ENCODE results near the gene DRC7. TPM values are rescaled to one million over a fixed set of nuclear protein-coding genes. Genes with fewer than 3 reads are reported as not detected.

The DRC7 gene
- total RNA-seq, 2 experiments from 2014 or later: not detected

DNA sequence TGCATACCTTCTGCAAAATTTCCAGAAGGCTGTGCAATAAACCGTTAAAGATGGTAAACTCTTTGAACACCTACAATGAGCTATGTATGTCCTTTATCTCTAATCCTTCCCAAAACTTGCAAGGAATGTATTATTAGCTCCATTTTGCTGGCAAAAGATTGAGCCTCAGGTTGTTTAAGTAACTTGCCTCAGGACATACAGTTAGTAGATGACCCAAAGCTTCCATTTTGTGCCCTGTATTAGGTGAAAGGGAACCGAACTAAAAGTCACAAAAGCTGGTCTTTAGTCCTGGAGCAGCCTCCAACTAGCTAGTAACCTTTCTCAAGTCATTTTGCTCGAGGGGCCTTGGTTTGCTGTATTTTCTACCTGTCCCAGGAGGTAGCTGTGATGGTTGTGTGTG lies 22.2 kb upstream of the DRC7 start:
- DNase-seq (no peak), ATAC-seq (no peak)
- Mint-ChIP-seq H3K36me3 (no peaks in the 10 kb centered on the region), H3K9me3 (ENCODE audit: low read depth) (no peaks in the 10 kb centered on the region), H3K27me3 (peaks cover 29% of the 10 kb centered on the region), H3K27ac (no peak overlapping the region), H3K4me3 (no peak overlapping the region), H3K4me1 (peaks cover 7% of the 10 kb centered on the region)
- CTCF ChIA-PET: interaction anchor here (1.0 to 2.4 kb wide), 5 partner anchors 9 to 148 kb away, joined by 4 to 8 read pairs (median 4); no protein-coding TSS in a partner anchor

DNA sequence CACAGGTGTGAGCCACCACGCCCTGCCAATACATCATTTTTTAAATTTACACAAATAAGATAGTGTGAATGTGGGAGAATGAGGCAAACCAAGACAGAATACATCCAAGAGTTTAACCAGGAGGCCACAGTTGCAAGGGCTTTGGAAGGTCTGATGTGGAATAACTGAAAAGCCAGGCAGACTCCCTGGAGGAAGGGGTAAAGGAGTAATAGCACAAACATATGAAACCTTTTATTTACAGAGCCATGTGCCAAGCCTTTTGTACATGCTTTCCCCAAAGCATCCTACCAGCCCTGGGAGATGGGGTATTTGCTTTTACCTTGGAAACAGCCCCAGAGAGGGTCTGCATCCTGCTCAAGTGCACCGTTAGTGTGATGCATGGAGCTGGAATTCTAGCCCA lies 21.8 kb upstream of the DRC7 start:
- H3K27ac Mint-ChIP-seq: no peak overlapping the region
- no peak for ATAC-seq
- no peaks in the 10 kb centered on the region for H3K9me3 Mint-ChIP-seq (ENCODE audit: low read depth)
- no peak for DNase-seq
- H3K4me3 Mint-ChIP-seq: no peak overlapping the region
- CTCF ChIA-PET: interaction anchor here (1.0 to 2.4 kb wide), 4 partner anchors 24 to 148 kb away, joined by 4 to 8 read pairs (median 4); no protein-coding TSS in a partner anchor
- peaks cover 7% of the 10 kb centered on the region for H3K4me1 Mint-ChIP-seq
- no peaks in the 10 kb centered on the region for H3K36me3 Mint-ChIP-seq
- H3K27me3 Mint-ChIP-seq: peaks cover 29% of the 10 kb centered on the region

- no peak overlapping the region for H3K27ac Mint-ChIP-seq
- DNase-seq (no peak), ATAC-seq (no peak)
- H3K4me1 Mint-ChIP-seq: no peaks in the 10 kb centered on the region
- peaks cover 24% of the 10 kb centered on the region for H3K27me3 Mint-ChIP-seq
- no peaks in the 10 kb centered on the region for H3K9me3 Mint-ChIP-seq (ENCODE audit: low read depth)
- no peaks in the 10 kb centered on the region for H3K36me3 Mint-ChIP-seq
- CTCF ChIA-PET: interaction anchor here (0.7 kb wide), 1 partner anchor 10 kb away, joined by 3 read pairs; no protein-coding TSS in a partner anchor
- no peak overlapping the region for H3K4me3 Mint-ChIP-seq
These were observed 18.7 kb upstream of the DRC7 start for GRCh38 chr16:57675741-57676551.

DNA sequence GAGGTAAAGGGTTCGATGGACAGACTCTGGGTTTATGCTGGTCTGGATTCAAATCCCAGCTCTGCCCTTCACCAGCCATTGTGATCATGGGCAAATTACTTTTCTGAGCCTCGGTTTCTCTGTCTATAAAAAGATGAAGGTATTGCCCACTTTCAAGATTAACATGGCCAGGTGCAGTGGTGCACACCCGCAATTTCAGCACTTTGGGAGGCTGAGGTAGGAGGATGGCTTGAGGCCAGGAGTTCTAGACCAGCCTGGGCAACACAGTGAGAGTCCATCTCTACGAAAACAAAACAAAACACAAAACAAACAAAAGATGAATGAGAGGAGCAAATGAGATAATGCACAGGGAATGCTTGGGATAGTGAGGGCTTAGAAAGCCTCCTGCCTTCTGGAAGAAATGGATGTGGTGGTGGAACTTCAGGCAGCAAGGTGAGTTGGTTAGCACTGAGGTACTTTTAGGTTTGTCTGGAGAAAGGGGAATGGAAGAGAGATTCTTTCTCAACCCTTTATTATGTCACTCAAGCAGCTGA lies 18.0 kb upstream of the DRC7 start:
- H3K27ac Mint-ChIP-seq: no peak overlapping the region
- CTCF ChIA-PET: interaction anchor here (0.7 kb wide), 1 partner anchor 9 kb away, joined by 3 read pairs; no protein-coding TSS in a partner anchor

DNA sequence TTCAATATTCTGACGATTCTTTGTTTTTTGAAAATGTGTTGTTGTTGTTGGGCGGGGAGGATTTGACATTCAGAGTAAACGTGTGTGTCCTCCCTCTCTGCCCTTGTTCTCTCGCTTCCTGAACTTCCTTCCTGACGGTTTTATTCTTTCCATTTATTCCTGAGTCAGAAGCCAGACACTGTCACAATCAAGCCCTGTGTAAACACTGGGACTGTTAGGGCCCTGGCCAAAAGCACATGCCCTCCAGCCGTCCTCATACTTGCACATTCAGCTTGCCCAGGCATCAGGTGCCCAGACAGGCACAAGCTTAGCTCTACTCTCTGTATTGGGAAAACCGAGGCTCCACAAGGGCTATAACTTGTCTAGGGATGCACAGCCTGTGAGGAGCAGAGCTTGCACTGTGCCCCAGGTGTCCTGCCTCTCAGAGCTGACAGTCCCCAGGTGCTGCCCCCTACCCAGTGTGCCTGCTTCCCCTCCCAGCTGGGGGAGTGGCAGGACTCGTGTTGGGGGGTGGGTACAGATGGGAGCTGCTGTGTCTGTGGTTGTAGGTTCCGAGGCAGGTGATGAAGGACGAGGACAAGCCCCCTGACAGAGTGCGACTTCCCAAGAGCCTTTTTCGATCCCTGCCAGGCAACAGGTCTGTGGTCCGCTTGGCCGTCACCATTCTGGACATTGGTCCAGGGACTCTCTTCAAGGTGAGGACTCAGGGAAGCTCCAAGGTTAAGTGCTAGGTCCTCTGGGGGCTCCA lies 16.8 kb upstream of the DRC7 start:
- Mint-ChIP-seq H3K4me3 (no peak overlapping the region), H3K27ac (no peak overlapping the region), H3K27me3 (peaks cover 17% of the 10 kb centered on the region), H3K4me1 (no peaks in the 10 kb centered on the region), H3K36me3 (no peaks in the 10 kb centered on the region), H3K9me3 (ENCODE audit: low read depth) (no peaks in the 10 kb centered on the region)
- CTCF ChIA-PET: no interaction called here
- DNase-seq (no peak), ATAC-seq (no peak)

More for the DNA sequence above, 18.0 kb upstream of the DRC7 start:
- Mint-ChIP-seq H3K36me3 (no peaks in the 10 kb centered on the region), H3K27me3 (peaks cover 20% of the 10 kb centered on the region), H3K9me3 (ENCODE audit: low read depth) (no peaks in the 10 kb centered on the region), H3K4me1 (no peaks in the 10 kb centered on the region), H3K4me3 (no peak overlapping the region)
- ATAC-seq: no peak
- DNase-seq: no peak

DNA sequence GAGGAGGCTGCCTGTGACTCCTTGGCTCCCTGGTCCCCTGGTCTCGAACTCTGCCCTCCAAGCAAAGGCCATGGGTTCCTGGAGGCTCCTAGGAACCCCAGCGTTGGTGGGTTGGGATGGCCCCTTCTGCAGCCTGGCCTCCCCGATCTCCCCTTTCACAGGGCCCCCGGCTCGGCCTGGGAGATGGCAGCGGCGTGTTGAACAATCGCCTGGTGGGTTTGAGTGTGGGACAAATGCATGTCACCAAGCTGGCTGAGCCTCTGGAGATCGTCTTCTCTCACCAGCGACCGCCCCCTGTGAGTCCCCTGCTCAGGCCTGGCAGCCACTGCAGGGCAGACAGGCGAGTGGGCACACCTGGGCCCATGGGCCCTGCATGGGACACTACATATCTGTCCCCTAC lies 15.6 kb upstream of the DRC7 start:
- H3K27ac Mint-ChIP-seq: no peak overlapping the region
- no peaks in the 10 kb centered on the region for H3K9me3 Mint-ChIP-seq (ENCODE audit: low read depth)
- H3K4me1 Mint-ChIP-seq: no peaks in the 10 kb centered on the region
- ATAC-seq (no peak), DNase-seq (no peak)
- no peak overlapping the region for H3K4me3 Mint-ChIP-seq
- H3K36me3 Mint-ChIP-seq: no peaks in the 10 kb centered on the region
- peaks cover 5% of the 10 kb centered on the region for H3K27me3 Mint-ChIP-seq
- CTCF ChIA-PET: no interaction called here

DNA sequence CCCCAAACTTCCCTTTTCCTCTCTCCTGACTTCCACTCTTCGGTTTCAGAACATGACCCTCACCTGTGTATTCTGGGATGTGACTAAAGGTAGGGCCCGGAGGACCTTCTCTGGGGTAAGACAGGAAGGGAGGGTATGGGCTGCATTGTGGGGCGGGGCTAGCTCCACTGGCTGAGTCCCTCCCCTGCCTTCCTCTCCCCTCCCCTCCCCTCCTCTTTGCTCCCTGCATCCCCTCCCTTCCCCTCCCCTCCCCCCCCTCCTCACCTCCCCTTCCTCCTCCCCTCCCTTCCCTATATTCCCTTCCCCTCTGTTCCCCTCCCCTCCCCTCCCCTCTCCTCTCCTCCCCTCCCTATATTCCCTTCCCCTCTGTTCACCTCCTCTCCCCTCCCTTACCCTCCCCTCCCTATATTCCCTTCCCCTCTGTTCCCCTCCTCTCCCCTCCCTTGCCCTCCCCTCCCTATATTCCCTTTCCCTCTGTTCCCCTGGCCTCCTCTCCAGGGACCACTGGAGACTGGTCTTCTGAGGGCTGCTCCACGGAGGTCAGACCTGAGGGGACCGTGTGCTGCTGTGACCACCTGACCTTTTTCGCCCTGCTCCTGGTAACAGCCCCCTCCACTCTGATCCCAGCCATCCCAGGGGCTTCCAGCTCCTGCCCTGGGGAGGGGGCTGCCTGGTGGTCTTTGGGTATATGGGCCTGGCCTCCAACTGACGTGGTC lies 14.7 kb upstream of the DRC7 start:
- CTCF ChIA-PET: interaction anchor here (2.1 kb wide), 1 partner anchor 8 kb away, joined by 7 read pairs; no protein-coding TSS in a partner anchor
- Mint-ChIP-seq H3K4me3 (no peak overlapping the region), H3K36me3 (no peaks in the 10 kb centered on the region), H3K27me3 (peaks cover 3% of the 10 kb centered on the region), H3K9me3 (ENCODE audit: low read depth) (no peaks in the 10 kb centered on the region), H3K4me1 (no peaks in the 10 kb centered on the region), H3K27ac (no peak overlapping the region)
- DNase-seq (no peak), ATAC-seq (no peak)

DNA sequence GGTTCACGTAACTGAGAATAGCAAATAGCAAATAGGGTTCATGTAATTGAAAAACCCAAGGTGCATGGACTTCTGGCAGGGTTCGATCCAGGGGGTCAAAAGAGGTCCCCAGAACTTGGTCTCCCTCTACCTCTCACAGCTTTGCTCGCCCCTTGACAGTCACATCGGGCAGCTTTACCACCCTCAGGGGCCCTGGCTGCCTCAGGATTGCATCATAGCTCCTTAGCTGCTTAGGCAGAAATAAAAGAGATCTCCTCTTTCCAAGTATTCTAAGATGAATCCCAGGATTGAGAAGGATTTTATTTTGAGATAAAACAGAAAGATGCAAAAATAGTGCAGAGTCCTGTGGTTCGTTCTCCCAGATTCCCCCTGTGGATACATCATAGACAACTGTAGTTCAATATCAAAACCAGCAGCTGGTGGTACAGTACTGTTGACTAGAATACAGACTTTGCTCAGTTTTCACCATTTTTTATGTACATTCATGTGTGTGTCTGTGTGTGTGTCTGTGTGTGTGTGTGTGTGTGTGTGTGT lies 13.7 kb upstream of the DRC7 start:
- Mint-ChIP-seq H3K4me1 (no peaks in the 10 kb centered on the region), H3K36me3 (no peaks in the 10 kb centered on the region), H3K4me3 (no peak overlapping the region), H3K27me3 (peaks cover 3% of the 10 kb centered on the region), H3K27ac (no peak overlapping the region), H3K9me3 (ENCODE audit: low read depth) (no peaks in the 10 kb centered on the region)
- DNase-seq: no peak
- no peak for ATAC-seq
- CTCF ChIA-PET: interaction anchor here (2.1 kb wide), 1 partner anchor 9 kb away, joined by 7 read pairs; no protein-coding TSS in a partner anchor

GRCh38 chr16:57681950-57682728 lies 12.5 kb upstream of the DRC7 start:
- Mint-ChIP-seq H3K27ac (no peak overlapping the region), H3K27me3 (no peaks in the 10 kb centered on the region), H3K36me3 (no peaks in the 10 kb centered on the region), H3K4me1 (no peaks in the 10 kb centered on the region), H3K4me3 (no peak overlapping the region), H3K9me3 (ENCODE audit: low read depth) (no peaks in the 10 kb centered on the region)
- DNase-seq: no peak
- no peak for ATAC-seq
- CTCF ChIA-PET: interaction anchor here (0.9 to 2.1 kb wide), 3 partner anchors 10 to 34 kb away, joined by 3 to 7 read pairs (median 5); no protein-coding TSS in a partner anchor

GRCh38 chr16:57682809-57683635 lies 11.6 kb upstream of the DRC7 start:
- CTCF ChIA-PET: interaction anchor here (0.9 to 1.5 kb wide), 2 partner anchors 14 to 49 kb away, joined by 3 read pairs; no protein-coding TSS in a partner anchor
- no peak overlapping the region for H3K4me3 Mint-ChIP-seq

DNA sequence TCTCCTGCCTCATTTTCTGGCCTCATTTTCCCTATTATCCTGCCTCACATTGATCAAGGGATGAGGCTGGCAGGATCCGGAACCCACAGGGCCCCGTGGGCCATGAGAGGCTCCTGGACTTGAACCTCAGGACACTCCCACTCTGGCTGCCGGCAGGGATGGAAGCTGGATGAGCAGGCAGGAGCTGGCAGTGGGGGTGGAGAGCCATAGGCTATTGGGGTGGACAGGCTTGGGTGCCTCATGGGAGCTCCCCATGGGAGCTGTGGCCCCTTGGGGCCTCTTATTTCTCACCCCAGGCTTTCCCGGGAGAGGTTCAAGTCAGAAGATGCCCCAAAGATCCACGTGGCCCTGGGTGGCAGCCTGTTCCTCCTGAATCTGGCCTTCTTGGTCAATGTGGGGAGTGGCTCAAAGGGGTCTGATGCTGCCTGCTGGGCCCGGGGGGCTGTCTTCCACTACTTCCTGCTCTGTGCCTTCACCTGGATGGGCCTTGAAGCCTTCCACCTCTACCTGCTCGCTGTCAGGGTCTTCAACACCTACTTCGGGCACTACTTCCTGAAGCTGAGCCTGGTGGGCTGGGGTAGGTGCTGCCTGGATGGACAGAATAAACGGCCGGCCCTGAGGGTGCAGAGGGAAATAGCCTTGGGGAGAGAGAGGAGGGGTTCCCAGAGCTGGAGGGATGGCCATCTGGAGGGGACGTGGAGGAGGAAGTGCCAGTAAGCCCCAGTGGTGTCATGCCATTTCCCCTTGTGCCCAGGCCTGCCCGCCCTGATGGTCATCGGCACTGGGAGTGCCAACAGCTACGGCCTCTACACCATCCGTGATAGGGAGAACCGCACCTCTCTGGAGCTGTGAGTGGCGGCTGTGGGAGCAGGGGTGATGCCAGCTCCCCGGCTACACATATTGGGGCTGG lies 10.7 kb upstream of the DRC7 start:
- no peak for ATAC-seq
- no peak overlapping the region for H3K4me3 Mint-ChIP-seq
- no peaks in the 10 kb centered on the region for H3K9me3 Mint-ChIP-seq (ENCODE audit: low read depth)

More at GRCh38 chr16:57682809-57683635, 11.6 kb upstream of the DRC7 start:
- H3K36me3 Mint-ChIP-seq: no peaks in the 10 kb centered on the region
- DNase-seq: no peak
- no peak overlapping the region for H3K27ac Mint-ChIP-seq
- H3K9me3 Mint-ChIP-seq (ENCODE audit: low read depth): no peaks in the 10 kb centered on the region
- no peak for ATAC-seq
- peaks cover 3% of the 10 kb centered on the region for H3K4me1 Mint-ChIP-seq
- H3K27me3 Mint-ChIP-seq: no peaks in the 10 kb centered on the region

More for the DNA sequence above, 10.7 kb upstream of the DRC7 start:
- CTCF ChIA-PET: interaction anchor here (1.5 kb wide), 1 partner anchor 48 kb away, joined by 3 read pairs; no protein-coding TSS in a partner anchor
- Mint-ChIP-seq H3K27ac (no peak overlapping the region), H3K27me3 (no peaks in the 10 kb centered on the region), H3K4me1 (peaks cover 8% of the 10 kb centered on the region), H3K36me3 (no peaks in the 10 kb centered on the region)
- no peak for DNase-seq

All from activated CD8-positive, alpha-beta memory T cell treated with anti-CD3 and anti-CD28 coated beads, Interleukin-2, amount 10 ng/mL, durations not matched to agents 7 days and 5 days (primary cell).